MV-4-11 (cell line): Measurements from ENCODE around the gene HCFC1R1.

Experiments
- DNase-seq: peaks from one replicate; lab custom pipeline; 2025; lab: John Stamatoyannopoulos, UW

Gene HCFC1R1

DNA sequence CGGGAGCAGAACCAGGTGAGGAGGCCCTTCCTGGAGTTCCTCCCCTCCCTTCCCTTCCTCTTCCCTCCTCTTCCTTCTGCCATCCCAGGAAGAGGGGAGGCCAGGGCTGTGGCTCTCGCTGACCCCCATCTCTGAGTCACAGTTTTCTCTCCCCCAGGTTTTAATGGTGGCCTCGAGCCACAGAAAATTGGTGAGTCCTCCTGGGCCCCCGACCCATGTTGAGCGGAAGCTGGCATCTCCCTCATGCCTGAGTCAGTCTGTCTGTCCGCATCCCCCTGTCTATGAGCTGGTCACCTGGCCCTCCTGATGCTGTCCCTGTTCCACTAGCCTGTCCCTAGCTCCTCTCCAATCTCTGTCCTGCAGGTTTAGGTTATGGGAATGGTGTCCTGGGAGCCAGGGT, 23.8 kb downstream of the HCFC1R1 start:
- no peak for DNase-seq

DNA sequence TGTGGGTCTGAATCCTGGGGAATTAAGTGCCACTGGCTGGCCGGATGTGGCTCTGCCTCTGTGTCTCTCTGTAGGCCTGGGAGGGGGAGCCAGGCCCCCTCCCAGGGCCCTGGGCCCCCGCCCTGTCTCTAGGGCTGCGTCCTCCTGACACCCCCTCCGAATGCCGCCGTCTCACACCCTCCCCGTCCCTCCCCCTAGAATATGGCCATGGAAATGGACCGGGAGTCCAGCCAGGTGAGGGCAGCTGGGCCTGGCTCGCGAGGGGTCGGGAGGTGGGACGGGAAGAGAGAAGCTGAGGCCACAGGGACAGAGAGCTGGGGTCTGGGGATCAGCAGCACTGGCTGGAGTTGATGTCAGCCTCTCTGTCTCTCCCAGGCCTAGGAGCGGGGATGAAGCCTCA, 27.4 kb downstream of the HCFC1R1 start:
- no peak for DNase-seq

DNA sequence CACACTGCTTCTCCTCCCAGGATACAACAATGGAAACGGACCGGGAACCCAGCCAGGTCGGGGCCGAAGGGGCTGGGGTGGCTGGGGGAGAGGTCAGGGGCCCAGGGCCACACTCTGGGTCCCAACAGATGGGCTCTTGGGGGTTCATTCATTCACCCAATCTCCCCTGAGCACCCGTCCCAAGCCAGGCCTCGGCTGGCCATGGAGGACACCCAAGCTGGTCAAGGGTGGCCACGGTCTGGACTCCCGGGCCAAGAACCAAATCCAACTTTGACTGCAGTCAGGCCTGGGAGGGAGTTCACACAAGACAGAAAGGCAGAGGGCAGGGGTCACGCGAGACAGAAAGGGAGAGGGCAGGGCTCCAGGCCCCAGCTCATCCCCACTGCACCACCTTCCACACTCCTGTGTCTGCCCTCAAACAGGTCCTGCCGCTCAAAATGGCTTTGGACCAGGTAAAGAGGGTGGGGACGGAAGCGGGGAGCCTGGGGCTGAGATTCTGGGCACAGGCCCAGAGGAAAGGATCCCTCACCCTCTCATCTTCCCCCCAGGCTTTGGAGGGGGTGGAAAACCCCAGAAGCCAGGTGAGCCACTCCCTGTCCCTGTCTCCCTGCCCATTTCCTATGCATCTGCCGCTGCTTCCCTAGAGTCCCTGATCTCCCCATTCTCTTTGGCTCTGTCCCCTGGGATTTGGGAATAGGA, 31.2 kb downstream of the HCFC1R1 start:
- DNase-seq = no peak

DNA sequence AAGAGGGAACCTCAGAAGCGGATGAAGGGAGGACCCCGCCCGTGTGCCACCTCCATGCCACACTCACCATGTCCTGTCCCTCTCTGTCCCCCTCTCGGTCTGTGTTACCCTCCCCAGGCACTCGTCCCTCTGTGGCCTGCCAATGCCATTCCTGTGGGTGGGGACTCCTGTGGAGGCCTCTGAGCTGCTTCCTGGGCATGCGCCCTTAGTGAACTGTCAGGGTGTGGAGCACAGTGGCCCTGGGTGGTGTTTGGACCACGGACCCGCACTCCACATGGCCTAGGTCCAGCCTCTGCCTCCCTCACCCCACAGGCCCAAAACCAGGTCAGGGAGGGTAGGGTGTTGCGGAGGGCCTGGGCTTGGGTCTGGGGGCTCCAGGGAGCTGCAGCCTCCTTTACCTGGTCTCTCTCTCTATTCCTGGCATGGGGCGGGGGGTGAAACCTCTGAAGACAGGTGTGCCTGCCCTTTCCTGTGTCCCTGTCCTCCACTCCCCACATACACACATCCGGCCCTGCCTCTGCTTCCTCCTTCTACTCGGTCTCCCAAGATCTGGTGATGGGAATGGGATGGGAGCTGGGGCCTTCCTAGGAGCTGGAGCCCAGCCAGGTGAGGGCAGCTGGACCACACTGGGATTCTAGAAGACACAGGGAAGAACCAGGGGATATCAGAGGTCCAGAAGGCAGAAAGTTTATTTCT, 32.0 kb downstream of the HCFC1R1 start:
- no peak for DNase-seq

DNA sequence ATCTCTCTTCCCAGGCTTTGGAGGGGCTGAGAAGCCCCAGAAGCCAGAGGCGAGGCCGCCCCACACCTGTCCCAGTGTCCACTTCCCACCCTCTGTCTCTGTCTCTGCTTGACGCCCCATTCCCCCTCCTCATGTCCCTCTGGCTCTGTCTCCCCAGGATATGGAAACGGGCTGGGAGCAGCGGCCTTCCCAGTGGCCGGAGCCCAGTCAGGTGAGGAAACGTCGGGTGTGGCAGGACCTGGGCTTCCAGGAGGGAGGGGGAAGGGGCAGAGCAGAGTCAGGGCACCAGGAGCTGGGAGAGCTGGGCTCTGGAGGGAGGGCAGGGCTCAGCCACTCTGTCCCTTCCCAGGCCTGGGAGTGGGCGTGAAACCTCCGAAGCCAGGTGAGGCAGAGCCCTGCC, 32.9 kb downstream of the HCFC1R1 start:
- DNase-seq = no peak

DNA sequence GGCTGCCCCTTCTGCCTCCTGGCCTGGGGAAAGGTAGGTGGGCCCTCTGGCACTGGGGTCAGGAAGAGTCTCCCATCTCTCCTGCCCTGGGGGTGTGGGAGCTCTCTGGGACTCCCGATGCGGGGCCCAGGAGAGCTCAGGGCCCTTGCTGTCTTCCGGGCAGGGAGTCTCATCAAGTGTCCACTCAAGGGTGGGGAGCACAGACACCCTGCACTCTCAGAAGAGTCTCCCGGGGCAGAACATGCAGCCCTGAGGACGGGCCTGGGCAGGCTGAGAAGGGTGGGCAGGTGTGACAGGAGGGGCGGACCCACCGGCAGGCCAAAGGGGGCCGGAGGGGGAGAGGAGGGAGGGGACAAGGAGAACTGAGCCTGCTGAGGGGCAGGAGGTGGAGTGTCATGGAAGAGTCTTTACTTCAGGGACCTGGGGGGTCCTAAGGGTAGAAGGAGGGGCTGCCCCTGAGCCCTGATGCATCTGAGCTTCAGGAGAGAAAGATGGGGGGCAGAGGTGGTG, 35.1 kb downstream of the HCFC1R1 start:
- DNase-seq = no peak

DNA sequence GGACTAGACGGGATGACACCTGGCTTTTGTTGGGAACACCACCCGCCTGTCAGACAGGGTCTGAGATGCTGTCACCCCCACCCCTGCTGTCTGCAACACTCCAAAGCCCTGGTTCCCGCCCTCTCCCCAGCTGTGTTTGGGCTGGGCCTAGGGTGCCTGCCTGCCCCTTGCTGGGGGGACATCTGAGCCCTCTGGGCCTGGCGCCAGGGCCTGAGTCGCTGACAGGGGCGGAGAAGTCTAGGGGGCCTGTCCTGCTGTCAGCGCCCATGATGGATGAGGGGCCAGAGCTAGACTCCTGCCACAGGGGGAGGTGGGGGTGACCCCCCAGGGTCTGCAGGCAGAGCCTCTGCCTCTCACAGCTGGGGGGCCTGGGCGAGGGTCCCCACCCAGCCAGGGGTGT, 35.9 kb downstream of the HCFC1R1 start:
- DNase-seq = no peak

DNA sequence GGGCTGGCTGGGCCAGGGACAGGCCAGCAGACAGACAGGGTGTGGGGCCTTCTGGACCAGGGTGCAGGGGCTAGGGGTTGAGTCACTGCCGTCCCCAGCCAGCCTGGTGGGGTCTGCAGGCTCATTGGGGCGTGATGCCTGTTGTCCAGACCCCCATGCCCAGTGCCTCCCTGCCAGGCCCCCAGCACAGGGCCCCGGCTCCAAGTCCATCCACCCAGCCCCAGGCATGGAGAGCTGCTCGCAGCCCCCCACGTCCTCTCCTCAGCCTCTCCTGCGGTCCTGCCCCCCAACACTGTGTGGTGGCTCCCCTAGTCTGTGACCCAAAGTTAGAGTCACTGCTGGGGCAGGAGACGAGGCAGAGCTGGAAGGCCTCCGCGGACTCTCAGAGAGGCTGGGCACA, 36.5 kb downstream of the HCFC1R1 start:
- no peak for DNase-seq

DNA sequence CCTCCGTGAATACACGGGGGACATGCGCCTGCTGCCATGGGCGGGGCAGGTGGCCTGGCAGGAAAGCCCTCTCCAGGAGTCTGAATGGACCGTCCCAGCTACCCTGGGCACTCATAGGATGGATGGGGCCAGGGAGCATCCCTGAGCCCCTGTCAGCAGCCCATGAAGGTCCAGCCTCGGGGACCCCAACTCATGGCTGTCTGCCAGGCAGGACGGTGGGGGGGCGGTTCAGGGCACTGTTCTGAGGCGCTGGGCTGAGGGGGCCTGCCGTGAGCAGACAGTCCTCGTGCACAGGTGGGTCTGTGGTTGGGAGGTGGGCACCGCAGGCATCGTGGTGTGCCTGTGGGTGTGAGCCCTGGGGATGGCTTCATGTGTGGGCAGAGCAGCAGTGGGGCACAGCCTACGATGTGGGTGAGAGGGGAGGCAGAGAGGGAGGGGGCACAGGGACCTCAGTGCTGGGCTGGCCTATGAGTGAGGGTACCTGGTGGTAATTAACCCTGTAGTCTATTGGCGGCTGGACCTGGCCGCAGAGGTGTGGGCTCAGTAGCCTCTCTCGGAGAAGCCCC, 37.0 kb downstream of the HCFC1R1 start:
- no peak for DNase-seq

DNA sequence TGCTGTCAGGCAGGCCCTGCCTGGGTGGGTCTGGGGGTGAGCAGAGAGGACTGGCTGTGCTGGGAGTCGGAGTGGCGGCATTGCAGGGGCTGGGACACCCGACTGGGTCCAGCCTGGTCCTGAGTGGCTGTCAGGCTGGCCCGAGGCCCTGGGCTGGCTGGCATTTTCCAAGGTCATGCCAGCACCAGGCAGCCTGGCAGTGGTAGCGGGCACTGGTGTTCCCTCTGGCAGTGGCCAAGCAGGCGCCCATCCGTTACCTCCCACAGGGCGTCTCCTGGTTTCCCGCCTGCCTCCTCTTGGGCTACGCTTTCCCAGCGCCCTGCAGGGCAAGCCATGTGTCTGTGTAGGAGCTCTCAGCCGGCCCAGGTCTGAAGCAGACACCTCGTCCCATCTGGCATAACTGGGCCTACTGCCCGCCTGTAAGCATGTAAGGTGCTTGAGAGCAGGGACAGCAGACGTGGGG, 37.8 kb downstream of the HCFC1R1 start:
- DNase-seq = no peak

DNA sequence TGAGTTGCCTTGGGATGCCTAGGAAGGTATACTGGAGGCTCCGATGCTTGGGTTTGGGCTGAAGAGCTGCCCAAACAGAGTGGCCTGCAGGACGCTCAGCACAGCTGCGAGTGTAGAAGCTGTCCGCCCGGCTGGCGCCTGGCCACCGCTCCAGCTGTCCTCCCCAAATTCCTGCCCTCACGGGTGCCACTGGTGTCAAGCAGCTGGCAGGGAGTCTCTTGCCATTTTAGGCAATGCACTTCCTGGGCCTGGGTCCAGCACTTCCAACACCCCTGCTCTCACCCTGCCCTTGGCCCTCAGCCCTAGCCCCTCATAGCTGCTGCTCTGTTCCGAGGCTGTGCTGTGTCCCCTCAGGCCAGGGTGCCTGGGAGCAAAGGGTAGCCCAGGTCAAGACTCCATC, 38.3 kb downstream of the HCFC1R1 start:
- DNase-seq = no peak

DNA sequence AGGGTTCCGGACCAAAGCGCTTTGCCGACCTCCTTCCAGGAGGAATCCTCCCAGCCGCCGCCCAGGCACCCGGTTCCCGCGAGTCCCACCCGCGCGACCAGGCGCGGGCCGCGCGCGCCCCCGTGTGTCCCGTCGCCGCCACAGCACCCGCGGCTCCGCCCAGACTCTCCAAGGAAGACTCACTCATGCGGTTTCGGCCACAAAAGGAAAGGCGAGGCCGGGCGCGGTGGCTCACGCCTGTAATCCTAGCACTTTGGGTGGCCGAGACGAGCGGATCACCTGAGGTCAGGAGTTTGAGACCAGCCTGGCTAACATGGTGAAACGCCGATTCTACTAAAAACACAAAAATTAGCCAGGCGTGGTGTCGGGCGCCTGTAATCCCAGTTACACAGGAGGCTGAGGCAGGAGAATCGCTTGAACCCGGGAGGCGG, 40.0 kb downstream of the HCFC1R1 start:
- DNase-seq = peak; percentile 77

DNA sequence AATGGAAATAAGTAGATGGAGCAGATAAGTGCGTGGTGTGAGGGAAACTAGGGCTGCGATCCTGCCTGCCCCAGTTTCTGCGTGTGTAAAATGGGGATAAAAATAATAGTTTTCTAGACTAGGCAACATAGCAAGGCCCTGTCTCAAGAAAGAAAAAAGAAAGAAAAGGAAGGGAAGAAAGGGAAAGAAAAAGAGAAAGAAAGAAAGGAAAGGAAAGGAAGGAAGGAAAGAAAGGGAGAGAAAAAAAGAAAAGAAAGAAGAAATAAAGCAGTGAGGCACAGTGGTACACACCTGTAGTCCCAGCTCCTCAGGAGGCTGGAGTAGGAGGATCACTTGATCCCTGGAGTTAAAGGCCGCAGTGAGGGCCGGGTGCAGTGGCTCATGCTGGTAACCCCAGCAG, 41.3 kb downstream of the HCFC1R1 start:
- DNase-seq = no peak

DNA sequence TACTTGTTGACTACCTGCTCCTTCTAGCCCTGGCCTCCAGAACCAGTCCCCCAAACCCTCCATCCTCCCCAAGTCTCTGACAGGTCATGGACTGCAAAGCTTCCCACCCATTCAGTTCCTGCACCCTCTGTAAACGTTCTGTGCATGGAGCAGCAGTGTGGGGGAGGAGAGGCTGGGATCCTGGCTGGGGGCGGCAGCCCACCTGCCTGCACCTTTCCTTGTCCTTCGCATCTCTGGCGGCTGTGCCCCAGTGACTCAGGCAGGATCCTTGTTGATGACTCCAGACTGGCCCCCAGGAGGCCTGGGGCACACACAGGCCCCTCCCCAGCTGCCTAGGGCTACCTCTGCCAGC, 41.9 kb downstream of the HCFC1R1 start:
- no peak for DNase-seq

DNA sequence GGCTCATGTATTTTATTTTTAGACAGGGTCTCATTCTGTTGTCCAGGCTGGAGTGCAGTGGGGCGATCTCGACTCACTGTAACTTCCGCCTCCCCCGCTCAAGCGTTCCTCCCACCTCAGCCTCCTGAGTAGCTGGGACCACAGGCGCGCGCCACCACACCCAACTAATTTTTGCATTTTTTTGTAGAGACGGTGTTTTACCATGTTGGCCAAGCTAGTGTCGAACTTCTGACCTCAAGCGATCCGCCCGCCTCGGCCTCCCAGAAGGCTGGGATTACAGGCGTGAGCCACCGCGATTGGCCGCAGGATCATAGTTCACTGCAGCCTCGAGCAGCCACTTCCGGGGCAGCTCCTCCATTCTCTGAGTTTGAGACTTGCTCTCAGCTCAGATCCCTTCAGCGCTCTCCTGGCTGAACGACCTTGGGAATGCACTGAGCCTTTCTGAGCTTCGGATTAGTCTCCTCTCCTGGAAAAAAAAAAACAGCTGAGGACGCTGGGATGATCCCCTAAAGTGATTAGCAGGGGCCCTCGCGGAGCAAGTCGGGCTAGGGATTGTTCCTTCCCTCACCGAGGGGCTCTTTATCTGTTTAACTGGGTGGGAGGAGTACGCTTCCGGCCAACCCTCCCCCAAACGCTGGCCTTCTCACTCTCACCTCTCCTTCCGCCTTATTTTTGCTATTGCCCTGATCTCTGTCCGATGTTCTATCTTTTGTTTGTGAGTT, 42.4 kb downstream of the HCFC1R1 start:
- DNase-seq = no peak

DNA sequence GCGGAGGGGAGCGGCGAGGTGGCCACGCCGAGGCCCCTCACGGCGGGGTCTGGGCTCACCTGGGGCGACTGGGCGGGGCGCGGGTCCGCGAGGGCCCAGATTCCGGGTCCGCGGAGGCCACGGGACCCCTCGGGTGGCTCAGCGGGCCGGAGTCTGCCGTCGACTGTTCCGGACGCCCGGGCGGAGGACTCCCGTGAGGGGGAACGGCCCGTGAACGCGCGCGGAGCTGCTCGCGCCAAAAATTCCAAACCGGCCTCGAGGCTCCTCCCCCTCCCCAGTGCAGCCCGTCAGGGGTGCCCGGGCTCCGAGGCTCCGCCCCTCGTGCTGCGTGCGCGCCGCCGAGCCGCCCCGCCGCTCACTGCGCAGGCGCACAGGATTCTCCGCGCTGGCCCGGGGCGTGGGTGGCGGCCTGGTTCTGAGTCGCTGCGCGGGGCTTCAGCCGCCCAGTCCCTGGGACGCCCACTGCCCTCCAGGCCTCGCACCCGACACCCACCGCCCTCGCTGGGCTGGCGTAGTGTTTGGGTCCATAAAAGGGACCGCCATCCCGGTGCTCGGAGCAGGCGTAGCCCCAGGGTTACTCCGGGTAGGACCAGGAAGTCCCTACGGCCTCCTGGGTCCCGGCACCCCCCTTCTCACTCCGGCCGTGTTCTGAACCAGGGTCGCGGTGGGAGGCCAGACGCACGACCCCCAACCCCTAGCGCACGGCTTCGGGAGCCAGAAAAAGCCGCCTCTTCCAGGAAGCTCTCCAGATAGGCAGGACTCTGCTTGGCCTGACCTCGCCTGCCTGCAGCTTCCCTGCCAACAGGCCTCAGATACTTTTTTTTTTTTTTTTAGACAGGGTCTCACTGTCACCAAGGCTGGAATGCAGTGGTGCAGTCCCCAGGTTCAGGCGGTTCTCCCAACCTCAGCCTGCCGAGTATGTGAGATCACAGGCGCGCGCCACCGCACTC, 43.2 kb downstream of the HCFC1R1 start, which contains the start of gene PKMYT1:
PKMYT1 (minus strand) TSS at position 220 of the 950 bp plus-strand sequence. CDS start 789 bp downstream, outside the sequence.
- DNase-seq = peak; percentile 85

DNA sequence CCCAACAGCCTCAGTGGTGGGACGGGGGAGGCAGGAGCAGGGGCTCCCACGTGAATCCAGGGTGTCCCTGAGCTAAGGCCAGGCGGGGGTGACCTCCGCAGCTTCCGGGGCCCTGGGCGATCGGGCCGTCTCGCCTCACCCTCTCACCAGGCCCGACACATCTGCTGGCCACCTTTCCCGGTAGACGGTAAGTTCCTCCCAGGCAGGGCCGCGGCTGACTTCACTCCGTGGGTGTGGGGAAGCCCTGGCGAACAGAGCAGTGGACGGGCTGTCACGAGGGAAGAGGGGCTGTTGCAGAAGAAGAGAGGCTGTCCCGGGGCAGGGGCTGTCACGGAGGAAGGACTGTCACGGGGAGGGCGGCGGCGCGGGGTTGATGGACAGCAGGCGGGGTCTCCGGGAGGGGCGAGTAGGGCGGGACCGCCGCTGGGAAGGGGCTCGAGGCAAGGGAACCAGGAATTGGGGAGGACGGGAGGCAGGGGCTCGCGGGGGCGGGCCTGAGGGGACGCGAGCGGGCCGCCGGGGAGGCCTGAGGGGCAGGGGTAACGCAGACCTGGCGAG, 44.0 kb downstream of the HCFC1R1 start:
- no peak for DNase-seq

DNA sequence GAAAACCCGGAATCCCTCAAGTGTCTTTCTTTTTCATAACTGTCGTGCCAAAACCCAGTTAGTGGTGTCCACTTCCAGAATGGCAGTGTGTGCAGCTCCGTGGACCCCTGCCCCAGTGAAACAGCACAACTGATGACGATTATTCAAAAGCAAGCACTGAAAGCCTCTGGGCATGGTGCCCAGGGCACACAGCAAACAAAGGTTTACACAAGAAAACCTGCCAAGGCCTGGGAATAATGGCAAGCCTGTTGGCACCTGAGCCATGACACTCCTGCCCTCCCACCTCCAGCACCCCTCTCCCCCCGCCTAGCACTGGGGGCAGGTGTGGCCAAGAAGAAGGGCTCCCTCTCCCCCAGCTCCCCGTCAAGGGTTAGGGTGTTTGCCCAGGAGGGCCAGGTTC, 46.3 kb downstream of the HCFC1R1 start:
- no peak for DNase-seq

DNA sequence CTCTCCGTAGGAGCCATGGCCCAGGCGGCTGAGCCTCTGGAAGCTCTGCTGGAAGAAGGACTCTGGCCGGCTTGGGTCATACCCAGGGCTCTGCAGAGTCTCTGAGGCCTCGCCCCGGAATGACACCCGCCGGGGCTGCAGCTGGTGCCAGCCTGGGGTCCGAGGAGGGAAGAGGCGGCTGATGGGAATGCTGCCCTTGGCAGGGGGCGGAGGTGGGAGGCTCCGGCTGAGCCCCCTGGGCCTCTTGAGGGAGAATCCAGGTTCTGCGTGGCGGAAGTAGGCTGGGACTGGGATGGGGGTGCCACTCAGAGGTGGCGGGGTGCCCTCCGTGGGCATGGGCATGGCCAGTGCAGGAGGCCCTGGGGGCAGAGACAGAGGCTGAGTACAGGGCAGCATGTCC, 47.1 kb downstream of the HCFC1R1 start:
- no peak for DNase-seq

DNA sequence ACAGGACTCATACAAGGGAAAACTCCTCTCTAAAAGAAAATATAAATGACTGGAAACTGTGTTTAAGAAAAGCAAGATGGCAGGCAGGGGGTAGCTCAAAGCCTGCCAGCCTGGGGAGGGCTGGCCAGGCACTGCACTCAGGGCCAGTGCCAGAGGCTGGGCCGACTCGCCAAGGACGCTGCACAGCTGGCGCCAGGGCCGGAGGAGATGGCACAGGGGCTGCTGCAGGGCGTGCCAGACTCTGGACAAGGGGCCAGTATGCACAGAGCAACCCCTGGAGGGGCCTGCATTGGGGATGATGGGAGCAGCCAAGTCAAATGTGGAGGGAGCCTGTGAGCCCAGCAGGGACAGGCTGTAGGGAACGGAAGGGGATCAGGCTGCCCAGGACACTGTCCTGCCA, 47.5 kb downstream of the HCFC1R1 start:
- no peak for DNase-seq
